Mesendoderm (in vitro differentiated cells): ENCODE results near the gene RAD50.

Experiments used
- DNase-seq: peaks from one replicate; pipeline ENCODE4 v3.0.0; 2013
- H2AK5ac ChIP-seq: 2 replicates; pipeline ENCODE4 v1.6.1; 2013; ENCODE audit warnings: low read length, inconsistent platforms
- H2BK120ac ChIP-seq: 2 replicates; pipeline ENCODE4 v1.6.1; 2013; ENCODE audit warnings: low read depth, mild to moderate bottlenecking, low read length, moderate library complexity, mixed read lengths
- H2BK15ac ChIP-seq: replicated peaks from 2 replicates; pipeline ENCODE4 v1.6.1; 2013; ENCODE audit warnings: low read depth, mild to moderate bottlenecking, moderate library complexity
- H2BK5ac ChIP-seq: 2 replicates; pipeline ENCODE4 v1.6.1; 2013; ENCODE audit warnings: low read length, inconsistent platforms
- H3K18ac ChIP-seq: 2 replicates; pipeline ENCODE4 v1.6.1; 2013; ENCODE audit warnings: mild to moderate bottlenecking, low read length, mixed read lengths
- H3K23ac ChIP-seq: one replicate; pipeline ENCODE4 v1.6.1; 2013; ENCODE audit warnings: low read length
- H3K27ac ChIP-seq: 2 replicates; pipeline ENCODE4 v1.5.1; 2013; ENCODE audit warnings: low read depth, mild to moderate bottlenecking, inconsistent platforms, low read length, moderate library complexity
- H3K27me3 ChIP-seq: 2 replicates; pipeline ENCODE4 v1.6.1; 2013; ENCODE audit warnings: low read length, control low read depth, mild to moderate bottlenecking, inconsistent platforms; ENCODE audit not compliant: insufficient read depth, poor library complexity
- H3K36me3 ChIP-seq: 2 replicates; pipeline ENCODE4 v1.6.1; 2013; ENCODE audit warnings: low read length, inconsistent platforms; ENCODE audit not compliant: control insufficient read depth, insufficient read depth
- H3K4ac ChIP-seq: one replicate; pipeline ENCODE4 v1.6.1; 2013; ENCODE audit warnings: low read depth, mild to moderate bottlenecking, low read length, moderate library complexity
- H3K4me1 ChIP-seq: 2 replicates; pipeline ENCODE4 v1.6.1; 2013; ENCODE audit warnings: low read depth, low read length, inconsistent platforms; ENCODE audit not compliant: control insufficient read depth
- H3K4me2 ChIP-seq: 2 replicates; pipeline ENCODE4 v1.6.1; 2013; ENCODE audit warnings: low read length
- H3K4me3 ChIP-seq: 2 replicates; pipeline ENCODE4 v1.5.1; 2013; ENCODE audit warnings: mild to moderate bottlenecking, low read length
- H3K56ac ChIP-seq: one replicate; pipeline ENCODE4 v1.6.1; 2013; ENCODE audit warnings: low read length
- H3K79me1 ChIP-seq: 2 replicates; pipeline ENCODE4 v1.6.1; 2013; ENCODE audit warnings: low read length, inconsistent platforms
- H3K79me2 ChIP-seq: 2 replicates; pipeline ENCODE4 v1.6.1; 2013; ENCODE audit warnings: mild to moderate bottlenecking, low read length; ENCODE audit not compliant: control insufficient read depth, insufficient read depth
- H3K9ac ChIP-seq: 2 replicates; pipeline ENCODE4 v1.6.1; 2013; ENCODE audit warnings: low read length, inconsistent platforms
- H4K5ac ChIP-seq: one replicate; pipeline ENCODE4 v1.6.1; 2013; ENCODE audit warnings: low read length
- H4K8ac ChIP-seq: one replicate; pipeline ENCODE4 v1.6.1; 2013; ENCODE audit warnings: low read depth, mild to moderate bottlenecking, control low read depth, low read length, moderate library complexity
- WGBS: extraction: QIAGEN DNeasy Blood & Tissue Kit; methylation state at CpG from one replicate; pipeline ENCODE4 v1.1.7; 2013; ENCODE audit warnings: low lambda C conversion rate, missing lambda C conversion rate; ENCODE audit not compliant: insufficient coverage; ENCODE audit errors: extremely low coverage; 5-methylcytosine and 5-hydroxymethylcytosine counted together

Gene RAD50

DNA sequence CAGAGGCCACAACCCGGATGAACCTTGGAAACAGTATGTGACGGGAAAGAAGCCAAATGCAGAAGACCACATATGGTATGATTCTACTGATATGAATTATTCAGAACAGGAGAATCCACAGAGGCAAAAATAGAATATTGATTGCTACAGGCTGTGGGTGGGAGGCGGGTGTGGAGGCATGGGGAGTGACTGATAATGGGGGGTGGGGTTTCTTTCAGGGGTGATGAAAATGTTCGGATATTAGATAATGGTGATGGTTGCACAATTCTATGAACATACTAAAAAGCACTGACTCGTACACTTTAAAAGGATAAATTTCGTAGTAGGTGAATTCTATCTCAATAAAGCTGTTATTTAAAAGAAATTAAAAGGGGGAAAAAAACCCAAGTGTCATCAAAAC, 127.7 kb downstream of the RAD50 start:
- no peak overlapping the region for H3K9ac ChIP-seq
- no peaks in the 10 kb centered on the region for H3K27me3 ChIP-seq
- H3K56ac ChIP-seq, result no peak overlapping the region
- no peaks in the 10 kb centered on the region for H3K4me1 ChIP-seq
- H3K18ac ChIP-seq, result no peak overlapping the region
- H2BK120ac ChIP-seq, result no peak overlapping the region
- H3K27ac ChIP-seq, result no peak overlapping the region
- H4K8ac ChIP-seq, result no peak overlapping the region
- no peaks in the 10 kb centered on the region for H3K79me2 ChIP-seq
- no peak overlapping the region for H2BK15ac ChIP-seq
- no CpG with 5 or more reads among the region's 6 CpGs for WGBS
- H3K36me3 ChIP-seq, result no peaks in the 10 kb centered on the region
- no peak overlapping the region for H3K4me3 ChIP-seq
- no peak overlapping the region for H3K4me2 ChIP-seq
- no peak overlapping the region for H2AK5ac ChIP-seq
- no peak for DNase-seq
- no peaks in the 10 kb centered on the region for H3K79me1 ChIP-seq
- no peak overlapping the region for H4K5ac ChIP-seq
- no peak overlapping the region for H3K4ac ChIP-seq
- H3K23ac ChIP-seq, result no peak overlapping the region
- H2BK5ac ChIP-seq, result no peak overlapping the region

DNA sequence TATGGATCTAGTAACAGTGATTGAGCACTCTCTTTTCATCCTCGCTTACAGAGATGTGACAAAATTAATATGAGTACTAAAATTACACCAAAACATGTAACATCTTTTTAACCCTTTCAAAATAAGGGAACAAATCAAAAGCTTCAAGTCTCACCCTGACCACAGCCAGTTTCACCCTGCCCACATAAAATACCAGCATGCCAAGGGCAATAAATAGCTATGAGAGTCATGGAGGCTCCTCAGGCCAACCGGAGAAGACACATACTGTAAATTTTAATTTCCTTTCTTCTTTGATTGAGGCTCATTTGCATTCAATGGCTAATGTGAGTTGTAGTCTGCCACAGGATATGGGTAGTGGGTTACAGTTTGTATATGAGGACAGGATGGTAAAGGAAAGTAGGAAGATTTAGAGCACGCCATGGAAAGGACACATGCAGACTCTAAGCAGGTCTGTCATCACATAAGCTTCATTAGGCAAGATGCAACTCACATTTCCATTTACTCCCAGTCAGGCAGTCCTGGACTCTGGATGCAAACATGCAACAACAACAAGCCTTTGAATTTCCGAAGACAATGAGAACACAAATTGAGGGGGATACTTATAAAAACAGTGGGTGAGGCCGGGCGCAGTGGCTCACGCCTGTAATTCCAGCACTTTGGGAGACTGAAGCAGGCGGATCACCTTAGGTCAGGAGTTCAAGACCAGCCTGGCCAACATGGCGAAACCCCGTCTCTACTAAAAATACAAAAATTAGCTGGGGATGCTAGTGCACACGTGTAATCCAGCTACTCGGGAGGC, 128.3 kb downstream of the RAD50 start:
- Histone ChIP-seq H4K8ac (no peak overlapping the region), H3K4me3 (no peak overlapping the region), H2BK120ac (no peak overlapping the region), H2BK15ac (no peak overlapping the region), H3K4me1 (no peaks in the 10 kb centered on the region), H3K27me3 (no peaks in the 10 kb centered on the region), H3K4me2 (no peak overlapping the region), H4K5ac (no peak overlapping the region), H3K23ac (no peak overlapping the region), H2AK5ac (no peak overlapping the region), H3K4ac (no peak overlapping the region), H3K79me2 (no peaks in the 10 kb centered on the region), H3K79me1 (no peaks in the 10 kb centered on the region), H3K36me3 (no peaks in the 10 kb centered on the region), H3K9ac (no peak overlapping the region), H3K18ac (no peak overlapping the region), H2BK5ac (no peak overlapping the region), H3K56ac (no peak overlapping the region), H3K27ac (no peak overlapping the region)
- no CpG with 5 or more reads among the region's 12 CpGs for WGBS
- no peak for DNase-seq

DNA sequence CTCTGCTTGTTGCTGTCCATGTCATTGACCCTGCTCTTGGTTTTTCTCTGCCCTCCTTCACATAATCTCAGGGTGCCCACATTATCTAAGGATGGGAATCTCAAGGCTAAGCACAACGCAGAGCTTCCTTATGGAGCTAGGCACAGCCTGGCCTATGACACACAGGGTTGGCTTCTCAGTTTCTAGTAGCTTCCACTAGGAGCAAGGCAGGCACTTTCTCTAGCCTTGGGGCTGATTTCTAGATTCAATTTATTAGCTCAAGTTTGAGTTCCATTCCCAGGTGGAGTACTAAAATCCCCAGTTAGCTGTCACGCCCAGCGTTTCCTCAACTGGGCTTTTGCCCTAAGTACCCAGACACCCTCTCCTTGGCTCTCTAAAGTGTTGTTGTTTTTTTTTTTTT, 129.4 kb downstream of the RAD50 start:
- no peak overlapping the region for H2BK5ac ChIP-seq
- H3K18ac ChIP-seq, result no peak overlapping the region
- DNase-seq, result no peak
- WGBS, result no CpG with 5 or more reads among the region's 3 CpGs
- H3K4me3 ChIP-seq, result no peak overlapping the region
- no peaks in the 10 kb centered on the region for H3K79me1 ChIP-seq
- no peak overlapping the region for H3K23ac ChIP-seq
- H3K79me2 ChIP-seq, result no peaks in the 10 kb centered on the region
- no peaks in the 10 kb centered on the region for H3K36me3 ChIP-seq
- no peak overlapping the region for H4K8ac ChIP-seq
- no peak overlapping the region for H3K56ac ChIP-seq
- H2AK5ac ChIP-seq, result no peak overlapping the region
- no peaks in the 10 kb centered on the region for H3K4me1 ChIP-seq
- no peak overlapping the region for H3K9ac ChIP-seq
- H3K27me3 ChIP-seq, result no peaks in the 10 kb centered on the region
- no peak overlapping the region for H3K4me2 ChIP-seq
- H2BK15ac ChIP-seq, result no peak overlapping the region
- no peak overlapping the region for H3K4ac ChIP-seq
- H4K5ac ChIP-seq, result no peak overlapping the region
- no peak overlapping the region for H2BK120ac ChIP-seq
- H3K27ac ChIP-seq, result no peak overlapping the region

DNA sequence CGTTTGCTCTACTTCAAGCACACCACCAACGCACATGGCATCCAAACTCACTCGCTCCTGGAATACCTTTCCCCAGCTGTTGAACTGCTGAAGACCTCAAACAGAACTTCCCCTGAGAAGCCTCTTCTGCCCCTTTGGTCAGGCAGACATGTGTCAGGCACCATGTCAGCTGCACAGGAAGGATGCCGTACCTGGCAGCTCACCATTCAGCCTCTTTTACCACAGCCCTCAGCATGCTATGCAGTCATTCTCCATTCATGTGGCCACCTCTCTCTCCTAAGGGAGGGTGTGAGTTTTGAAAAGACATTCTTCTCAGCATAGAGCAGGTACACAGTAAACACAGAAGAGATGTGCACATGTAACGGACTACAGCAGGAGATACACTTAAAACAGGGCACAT, 131.2 kb downstream of the RAD50 start:
- Histone ChIP-seq H4K5ac (no peak overlapping the region), H2BK120ac (no peak overlapping the region), H3K4ac (no peak overlapping the region), H3K79me2 (no peaks in the 10 kb centered on the region), H3K9ac (no peak overlapping the region), H2BK15ac (no peak overlapping the region), H3K27ac (no peak overlapping the region), H3K4me1 (no peaks in the 10 kb centered on the region), H3K27me3 (no peaks in the 10 kb centered on the region), H2BK5ac (no peak overlapping the region), H3K4me3 (no peak overlapping the region), H3K4me2 (no peak overlapping the region), H2AK5ac (no peak overlapping the region), H4K8ac (no peak overlapping the region), H3K79me1 (no peaks in the 10 kb centered on the region), H3K23ac (no peak overlapping the region), H3K36me3 (no peaks in the 10 kb centered on the region), H3K56ac (no peak overlapping the region), H3K18ac (no peak overlapping the region)
- no peak for DNase-seq
- no CpG with 5 or more reads among the region's 5 CpGs for WGBS

DNA sequence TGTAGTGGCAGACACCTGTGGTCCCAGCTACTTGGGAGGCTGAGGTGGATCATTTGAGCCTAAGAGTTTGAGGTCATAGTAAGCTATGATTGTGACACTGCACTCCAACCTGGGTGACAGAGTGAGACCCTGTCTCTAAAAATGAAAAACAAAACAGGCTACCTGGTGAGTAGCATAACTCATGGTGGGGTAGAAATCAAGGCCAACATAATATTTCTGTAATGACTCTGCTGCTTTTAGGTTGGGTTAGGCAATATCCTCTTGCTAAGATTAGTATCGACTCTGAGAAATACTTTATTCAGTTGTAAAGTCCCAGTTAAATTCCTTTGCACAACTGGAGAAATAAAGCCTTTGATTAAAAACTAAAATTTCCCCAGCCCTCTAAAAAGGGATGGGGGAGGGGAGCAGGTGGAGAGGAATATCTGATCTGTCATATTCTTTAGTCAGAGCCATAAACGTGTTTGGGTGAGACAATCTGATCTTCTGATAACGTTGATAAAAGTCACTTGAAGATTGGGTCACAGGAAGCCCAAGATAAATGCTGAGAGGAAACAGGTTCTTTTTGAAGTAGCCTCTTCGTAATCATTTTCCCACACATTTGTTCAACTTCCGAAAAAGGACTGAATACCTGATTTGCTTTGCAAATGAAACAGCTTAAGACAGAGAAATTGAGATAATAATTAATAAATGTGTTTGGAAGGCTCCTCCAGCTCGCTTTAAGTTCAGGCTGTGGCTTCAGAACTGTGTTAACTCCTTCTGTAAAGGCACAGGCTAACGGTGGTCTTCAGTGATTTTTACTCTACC, 132.0 kb downstream of the RAD50 start:
- Histone ChIP-seq H3K4me3 (no peak overlapping the region), H4K8ac (no peak overlapping the region), H2AK5ac (no peak overlapping the region), H3K27me3 (no peaks in the 10 kb centered on the region), H2BK120ac (no peak overlapping the region), H3K9ac (no peak overlapping the region), H3K4me2 (no peak overlapping the region), H3K36me3 (no peaks in the 10 kb centered on the region), H3K23ac (no peak overlapping the region), H3K79me2 (no peaks in the 10 kb centered on the region), H3K4ac (no peak overlapping the region), H3K79me1 (no peaks in the 10 kb centered on the region), H3K56ac (no peak overlapping the region), H2BK5ac (no peak overlapping the region), H3K18ac (no peak overlapping the region), H4K5ac (no peak overlapping the region), H2BK15ac (no peak overlapping the region), H3K4me1 (no peaks in the 10 kb centered on the region), H3K27ac (no peak overlapping the region)
- no peak for DNase-seq
- no CpG with 5 or more reads among the region's 7 CpGs for WGBS
